K562 (cell line): ENCODE results near the gene THG1L. TPM values are rescaled to one million over a fixed set of nuclear protein-coding genes. Genes with fewer than 3 reads are reported as not detected.

Experiments used
- CXXC5 ChIP-seq: fragments of 250-450 bp; sonication (Bioruptor Pico); IDR thresholded peaks from 2 replicates; pipeline ENCODE4 v1.8.0; 2022; ENCODE audit warnings: inconsistent platforms, mild to moderate bottlenecking, moderate library complexity
- GATA2 ChIP-seq: sonication (generic); formaldehyde crosslinking; IDR thresholded peaks from 2 replicates; pipeline ENCODE4 v1.4.0; 2020; ENCODE audit warnings: mild to moderate bottlenecking, missing genetic modification reagents
- KDM4B ChIP-seq, 2 experiments: fragments of 450-650 bp in 1 of 2; sonication (generic) in 1 of 2; IDR thresholded peaks; 2 replicates each; pipeline ENCODE4 v1.6.1; 2016 to 2017; ENCODE audit warnings: borderline replicate concordance in 2 of 2, antibody characterized with exemption in 1 of 2, low read depth in 1 of 2, mild to moderate bottlenecking in 1 of 2
- MECOM ChIP-seq: fragments of 250-450 bp; sonication (Bioruptor Pico); IDR thresholded peaks from 2 replicates; pipeline ENCODE4 v1.8.0; 2022; ENCODE audit warnings: inconsistent platforms
- MEIS2 ChIP-seq: fragments of 450-650 bp; IDR thresholded peaks from 2 replicates; pipeline ENCODE4 v1.6.1; 2014; ENCODE audit warnings: mild to moderate bottlenecking; ENCODE audit not compliant: partially characterized antibody
- MGA ChIP-seq: fragments of 450-650 bp; IDR thresholded peaks from 2 replicates; pipeline ENCODE4 v1.6.1; 2016; ENCODE audit warnings: mild to moderate bottlenecking, moderate library complexity
- NONO ChIP-seq, 2 experiments: fragments of 200-400 bp in 1 of 2; fragments of 450-650 bp in 1 of 2; formaldehyde crosslinking in 1 of 2; IDR thresholded peaks; 2 replicates each; pipeline ENCODE4 v1.6.1; 2017; ENCODE audit warnings: low read depth in 2 of 2, mild to moderate bottlenecking in 2 of 2, moderate library complexity in 2 of 2, low read length in 1 of 2
- NR2F6 ChIP-seq: fragments of 450-650 bp; formaldehyde crosslinking; IDR thresholded peaks from 2 replicates; pipeline ENCODE4 v1.4.0; 2020; ENCODE audit warnings: mild to moderate bottlenecking
- PKNOX1 ChIP-seq: fragments of 450-650 bp; IDR thresholded peaks from 2 replicates; pipeline ENCODE4 v1.6.1; 2016
- SMAD2 ChIP-seq: fragments of 150-350 bp; IDR thresholded peaks from 2 replicates; pipeline ENCODE4 v1.6.1; 2014; ENCODE audit warnings: low read depth, mild to moderate bottlenecking, low read length
- THAP7 ChIP-seq: fragments of 250-450 bp; sonication (Bioruptor Pico); IDR thresholded peaks from 2 replicates; pipeline ENCODE4 v1.5.0; 2021
- ZBTB8A ChIP-seq: fragments of 450-650 bp; IDR thresholded peaks from 2 replicates; pipeline ENCODE4 v1.6.1; 2018; ENCODE audit warnings: mild to moderate bottlenecking, moderate library complexity; ENCODE audit not compliant: partially characterized antibody
- ZNF224 ChIP-seq: sonication (generic); formaldehyde crosslinking; IDR thresholded peaks from 2 replicates; pipeline ENCODE4 v1.8.0; 2022; ENCODE audit warnings: mild to moderate bottlenecking, missing genetic modification reagents
- ZNF263 ChIP-seq: sonication (generic); formaldehyde crosslinking; IDR thresholded peaks from 2 replicates; pipeline ENCODE4 v1.8.0; 2022; ENCODE audit warnings: mild to moderate bottlenecking, missing genetic modification reagents, borderline replicate concordance
- polyA plus RNA-seq, 8 experiments: library from polyadenylated mRNA; depleted of rRNA in 4 of 8; stranded (reverse) in 5 of 8; unstranded in 3 of 8; fragments of >200 nt; fragmentation: Nextera tagmentation in 2 of 8; fragmentation: Illumina TruSeq in 1 of 8; extraction: Ambion mirVana in 2 of 8; extraction: Trizol in 1 of 8; gene quantifications; 2 replicates each; pipeline versions ENCODE4 v1.2.1 to v1.2.3, GENCODE V29; 2011 to 2014; ENCODE audit warnings: inconsistent platforms in 1 of 8, missing spikeins in 1 of 8
- total RNA-seq, 7 experiments: library from RNA; depleted of rRNA in 6 of 7; stranded (reverse); fragments of >200 nt in 6 of 7; fragmentation: Illumina TruSeq in 2 of 7; extraction: Trizol in 2 of 7; gene quantifications; 2 replicates each; pipeline versions ENCODE4 v1.2.1 to v1.2.3, GENCODE V29; 2011 to 2021; ENCODE audit warnings: low replicate concordance in 1 of 7

THG1L gene
- total and polyA plus RNA-seq, 9 of the 15 experiments (the other 6 are each of a cell fraction or from before 2014, with no cell fraction given), result 21.8 to 40.7 (median 28.0) TPM

- no peak for TF ChIP-seq MECOM (CRISPR knock-in tag)
- no peak for TF ChIP-seq GATA2 (CRISPR knock-in tag)
- TF ChIP-seq MGA, result no peak
- no peak for TF ChIP-seq NONO (IDR thresholded peaks at IDR 0.05; ENCODE audit: low read depth in 2 of 2, low read length in 1 of 2)
- no peak for TF ChIP-seq SMAD2
- no peak for TF ChIP-seq NR2F6 (CRISPR knock-in tag)
- TF ChIP-seq CXXC5 (CRISPR knock-in tag), result peak; percentile 74
- TF ChIP-seq ZNF224 (CRISPR knock-in tag), result no peak
- TF ChIP-seq ZBTB8A, result no peak
- no peak for TF ChIP-seq KDM4B (IDR thresholded peaks at IDR 0.05; ENCODE audit: borderline replicate concordance in 2 of 2, low read depth in 1 of 2)
- TF ChIP-seq MEIS2, result peak; percentile 57
- TF ChIP-seq PKNOX1, result peak; percentile 63
- peak; percentile 59; the same call in 1 of the 2 replicates for TF ChIP-seq THAP7
- TF ChIP-seq ZNF263 (CRISPR knock-in tag), result peak; percentile 50; the same call in 1 of the 2 replicates
These were observed 12.2 kb downstream of the THG1L start, which contains the start of gene LSM11 (continued) for GRCh38 chr5:157743163-157744050.
